Measurements from ENCODE around the gene SULT1A4.
"Not testable (repeated sequence)": the region's sequence is repeated elsewhere in the genome, so short reads cannot be mapped to it uniquely, and the experiment has no call there.

SULT1A4 gene

GRCh38 chr16:29459706-29460646 is at the start of gene SULT1A4:
TSS of gene SULT1A4 (plus strand) at chr16:29459913. CDS start at chr16:29461386, 1,473 bp downstream.
- DNase-seq: not testable (repeated sequence)

- not testable (repeated sequence) for DNase-seq
Measured at GRCh38 chr16:29423587-29423986, 36.1 kb upstream of the SULT1A4 start.

GRCh38 chr16:29425390-29425789 is 34.3 kb upstream of the SULT1A4 start:
- not testable (repeated sequence) for DNase-seq

GRCh38 chr16:29453754-29454153 is 6.0 kb upstream of the SULT1A4 start:
- not testable (repeated sequence) for DNase-seq

- not testable (repeated sequence) for DNase-seq
Measured at GRCh38 chr16:29454269-29454668, 5.4 kb upstream of the SULT1A4 start, which contains the start of the genes BOLA2 and SLX1B. TSS of gene BOLA2 (minus strand) at chr16:29454351. CDS start at chr16:29454253, 98 bp downstream. TSS of gene SLX1B (plus strand) at chr16:29454533.

- DNase-seq: not testable (repeated sequence)
Measured at GRCh38 chr16:29454828-29455227, 4.9 kb upstream of the SULT1A4 start.

GRCh38 chr16:29457660-29458059 is 2.1 kb upstream of the SULT1A4 start:
- DNase-seq: not testable (repeated sequence)

GRCh38 chr16:29460647-29461030 is 926 bp downstream of the SULT1A4 start:
- DNase-seq: not testable (repeated sequence)

- DNase-seq: not testable (repeated sequence)
Measured at GRCh38 chr16:29465985-29466824, 6.5 kb downstream of the SULT1A4 start.

GRCh38 chr16:29466904-29467303 is 7.2 kb downstream of the SULT1A4 start:
- DNase-seq: not testable (repeated sequence)

- not testable (repeated sequence) for DNase-seq
Measured at GRCh38 chr16:29467654-29468366, 8.1 kb downstream of the SULT1A4 start.

- not testable (repeated sequence) for DNase-seq
Measured at GRCh38 chr16:29469660-29470059, 9.9 kb downstream of the SULT1A4 start.

- DNase-seq: not testable (repeated sequence)
Measured at GRCh38 chr16:29472065-29472464, 12.4 kb downstream of the SULT1A4 start.

- DNase-seq: not testable (repeated sequence)
Measured at GRCh38 chr16:29482276-29482675, 22.6 kb downstream of the SULT1A4 start.

GRCh38 chr16:29506308-29506707 is 46.6 kb downstream of the SULT1A4 start, which contains the start of gene NPIPB12:
TSS of gene NPIPB12 (minus strand) at chr16:29506408.
- DNase-seq: not testable (repeated sequence)
